ENCODE data around the gene ELK4.

Gene ELK4

GRCh38 chr1:205589618-205590456, 42.0 kb downstream of the ELK4 start:
- Histone ChIP-seq H2AFZ (ENCODE audit: low read length) (no peak overlapping the region), H3K4me3 (ENCODE audit: low read length, poor library complexity, severe bottlenecking) (no peak overlapping the region), H3K9ac (ENCODE audit: low read depth, low read length, poor library complexity, severe bottlenecking) (no peak overlapping the region), H3F3A (ENCODE audit: low read depth) (no peaks in the 10 kb centered on the region), H3K36me3 (ENCODE audit: insufficient read depth, low read length) (no peaks in the 10 kb centered on the region), H3K79me2 (ENCODE audit: insufficient read depth, low read length) (no peaks in the 10 kb centered on the region), H3K4me1 (ENCODE audit: insufficient read depth, low read length, poor library complexity, severe bottlenecking) (peaks cover 12% of the 10 kb centered on the region), H3K9me2 (replicated peaks; ENCODE audit: low read depth, low read length) (no peaks in the 10 kb centered on the region), H4K20me1 (ENCODE audit: insufficient read depth, low read length, poor library complexity, severe bottlenecking) (no peaks in the 10 kb centered on the region), H3K9me3 (ENCODE audit: insufficient read depth, low read depth, low read length) (no peaks in the 10 kb centered on the region), H3K27me3 (ENCODE audit: insufficient read depth, low read length, poor library complexity, severe bottlenecking) (no peaks in the 10 kb centered on the region), H3K4me2 (ENCODE audit: low read depth, low read length, poor library complexity, severe bottlenecking) (no peak overlapping the region)
- no peak for TF ChIP-seq EZH2phosphoT487 (IDR thresholded peaks at IDR 0.05; ENCODE audit: borderline replicate concordance)
- TF ChIP-seq CTCF (conservative IDR thresholded peaks at IDR 0.05; ENCODE audit: low read length) = no peak

GRCh38 chr1:205589046-205589445, 42.8 kb downstream of the ELK4 start:
- Histone ChIP-seq H3K27me3 (ENCODE audit: insufficient read depth, low read length, poor library complexity, severe bottlenecking) (no peaks in the 10 kb centered on the region), H3K9ac (ENCODE audit: low read depth, low read length, poor library complexity, severe bottlenecking) (no peak overlapping the region), H3K4me3 (ENCODE audit: low read length, poor library complexity, severe bottlenecking) (no peak overlapping the region), H3F3A (ENCODE audit: low read depth) (no peaks in the 10 kb centered on the region), H3K79me2 (ENCODE audit: insufficient read depth, low read length) (no peaks in the 10 kb centered on the region), H3K4me2 (ENCODE audit: low read depth, low read length, poor library complexity, severe bottlenecking) (no peak overlapping the region), H3K36me3 (ENCODE audit: insufficient read depth, low read length) (no peaks in the 10 kb centered on the region), H3K4me1 (ENCODE audit: insufficient read depth, low read length, poor library complexity, severe bottlenecking) (peaks cover 12% of the 10 kb centered on the region), H3K9me2 (replicated peaks; ENCODE audit: low read depth, low read length) (no peaks in the 10 kb centered on the region), H2AFZ (ENCODE audit: low read length) (no peak overlapping the region), H4K20me1 (ENCODE audit: insufficient read depth, low read length, poor library complexity, severe bottlenecking) (no peaks in the 10 kb centered on the region), H3K9me3 (ENCODE audit: insufficient read depth, low read depth, low read length) (no peaks in the 10 kb centered on the region)
- TF ChIP-seq CTCF (conservative IDR thresholded peaks at IDR 0.05; ENCODE audit: low read length) (0 out of 2 replicates have a peak, but pooled peaks have one; percentile 4), EZH2phosphoT487 (IDR thresholded peaks at IDR 0.05; ENCODE audit: borderline replicate concordance) (no peak)

- Histone ChIP-seq H3K27me3 (ENCODE audit: insufficient read depth, low read length, poor library complexity, severe bottlenecking) (no peaks in the 10 kb centered on the region), H4K20me1 (ENCODE audit: insufficient read depth, low read length, poor library complexity, severe bottlenecking) (no peaks in the 10 kb centered on the region), H3K4me3 (ENCODE audit: low read length, poor library complexity, severe bottlenecking) (no peak overlapping the region), H3K9me2 (replicated peaks; ENCODE audit: low read depth, low read length) (no peaks in the 10 kb centered on the region), H2AFZ (ENCODE audit: low read length) (no peak overlapping the region; the same call in 1 of the 2 replicates), H3K4me2 (ENCODE audit: low read depth, low read length, poor library complexity, severe bottlenecking) (no peak overlapping the region), H3K4me1 (ENCODE audit: insufficient read depth, low read length, poor library complexity, severe bottlenecking) (peaks cover 10% of the 10 kb centered on the region), H3K36me3 (ENCODE audit: insufficient read depth, low read length) (no peaks in the 10 kb centered on the region), H3K9me3 (ENCODE audit: insufficient read depth, low read depth, low read length) (no peaks in the 10 kb centered on the region), H3F3A (ENCODE audit: low read depth) (no peaks in the 10 kb centered on the region), H3K79me2 (ENCODE audit: insufficient read depth, low read length) (no peaks in the 10 kb centered on the region), H3K9ac (ENCODE audit: low read depth, low read length, poor library complexity, severe bottlenecking) (no peak overlapping the region)
- TF ChIP-seq EZH2phosphoT487 (IDR thresholded peaks at IDR 0.05; ENCODE audit: borderline replicate concordance) = no peak
- peak; percentile 59 for TF ChIP-seq CTCF (conservative IDR thresholded peaks at IDR 0.05; ENCODE audit: low read length)
Observed at GRCh38 chr1:205588636-205589035, 43.2 kb downstream of the ELK4 start.
